Thymus (tissue), 11 donors: ENCODE measurements around the gene LGR6. TPM values are rescaled to one million over a fixed set of nuclear protein-coding genes. Genes with fewer than 3 reads are reported as not detected.
"Not testable (repeated sequence)": the region's sequence is repeated elsewhere in the genome, so short reads cannot be mapped to it uniquely, and the experiment has no call there.

Experiments used
- DNase-seq, 9 donors: peaks; one replicate each; pipeline ENCODE4 v3.0.0-alpha.2; 2013; ENCODE audit warnings: low spot score in 9 of 9, low read depth in 6 of 9, missing footprints in 1 of 9
- H3K27ac ChIP-seq, 2 donors: one replicate each; pipeline ENCODE4 v1.5.1; 2013; ENCODE audit warnings: control low read depth in 1 of 2, low read depth in 1 of 2, low read length in 1 of 2, mild to moderate bottlenecking in 1 of 2, moderate library complexity in 1 of 2
- H3K27me3 ChIP-seq, 2 donors: one replicate each; pipeline ENCODE4 v1.5.1; 2013; ENCODE audit warnings: low read length in 1 of 2; ENCODE audit not compliant: control insufficient read depth in 2 of 2, insufficient read depth in 1 of 2
- H3K36me3 ChIP-seq, 2 donors: one replicate each; pipeline ENCODE4 v1.5.1; 2013; ENCODE audit warnings: low read length in 1 of 2, mild to moderate bottlenecking in 1 of 2, moderate library complexity in 1 of 2; ENCODE audit not compliant: control insufficient read depth in 2 of 2, insufficient read depth in 2 of 2
- H3K4me1 ChIP-seq, 2 donors: one replicate each; pipeline ENCODE4 v1.5.1; 2013; ENCODE audit warnings: low read length in 2 of 2; ENCODE audit not compliant: control insufficient read depth in 2 of 2, insufficient read depth in 2 of 2
- H3K4me3 ChIP-seq, 2 donors: one replicate each; pipeline ENCODE4 v1.5.1; 2013; ENCODE audit warnings: low read length in 2 of 2, control low read depth in 1 of 2, mild to moderate bottlenecking in 1 of 2
- H3K9me3 ChIP-seq, 2 donors: one replicate each; pipeline ENCODE4 v1.5.1; 2013; ENCODE audit warnings: low read length in 1 of 2, mild to moderate bottlenecking in 1 of 2; ENCODE audit not compliant: control insufficient read depth in 2 of 2, insufficient read depth in 1 of 2
- whole genome bisulfite sequencing: extraction: QIAGEN DNeasy Blood & Tissue Kit; methylation state at CpG from one replicate; pipeline ENCODE4 v1.1.7; 2013; 5-methylcytosine and 5-hydroxymethylcytosine counted together
- polyA plus RNA-seq: library from polyadenylated mRNA; stranded (reverse); fragments of 200-250 nt; gene quantifications from one replicate; pipeline ENCODE4 v1.2.3, GENCODE V29; 2013
- total RNA-seq: library from RNA; stranded (reverse); fragments of 120-200 nt; gene quantifications from one replicate; pipeline ENCODE4 v1.2.4, GENCODE V29; 2013
- donor health status: healthy.

Gene LGR6
- total and polyA plus RNA-seq, 2 donors: 0.05 to 1.0 TPM

DNA sequence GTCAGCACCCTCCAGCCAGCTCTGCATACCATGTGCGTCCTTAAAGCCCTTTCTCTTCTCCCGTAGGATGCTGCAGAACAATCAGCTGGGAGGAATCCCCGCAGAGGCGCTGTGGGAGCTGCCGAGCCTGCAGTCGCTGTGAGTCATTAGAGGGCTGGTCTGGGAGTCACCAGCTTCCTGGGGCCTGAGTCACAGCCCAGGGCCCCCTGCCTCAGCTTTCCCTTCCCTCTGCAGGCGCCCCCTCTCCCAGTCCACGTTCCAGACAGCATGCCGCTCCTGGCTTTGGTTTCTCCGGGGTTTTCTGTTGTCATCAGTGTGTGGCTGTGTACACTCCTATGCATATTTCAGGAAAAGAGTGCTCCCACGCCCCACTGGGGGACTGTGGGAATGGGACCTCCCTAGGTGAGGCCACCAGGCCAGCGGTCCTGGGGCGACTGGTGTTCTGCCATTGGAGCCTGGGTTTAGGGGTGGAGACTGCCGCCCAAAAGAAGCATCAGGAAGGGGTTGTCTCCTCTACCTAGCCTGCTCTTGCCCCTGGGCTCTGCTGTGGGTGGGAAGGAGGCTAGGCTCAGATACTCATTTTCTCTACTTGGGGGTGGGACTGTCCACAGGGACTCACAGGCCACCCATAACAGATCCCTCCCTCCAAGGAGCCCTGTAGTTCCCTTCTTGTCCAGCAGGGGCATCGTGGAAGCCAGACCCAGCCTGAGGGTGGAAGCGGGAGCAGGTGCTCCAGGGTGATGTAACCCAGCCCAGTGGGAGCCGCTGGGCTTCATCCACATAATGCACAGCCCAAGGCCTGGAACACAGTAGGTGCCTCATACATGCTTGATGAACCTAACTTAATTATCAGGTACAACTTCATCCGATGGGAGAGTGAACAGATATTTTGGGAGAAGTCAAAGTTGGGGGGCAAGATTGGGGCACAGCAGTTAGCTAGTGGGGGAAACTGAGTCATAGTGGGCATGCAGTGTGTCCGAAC is 42.5 kb downstream of the LGR6 start:
- Histone ChIP-seq H3K9me3 (no peaks in the 10 kb centered on the region), H3K27me3 (peaks cover 3 to 45% of the 10 kb centered on the region in 2 donors), H3K27ac (no peak overlapping the region), H3K36me3 (no peaks in the 10 kb centered on the region), H3K4me1 (no peaks in the 10 kb centered on the region), H3K4me3 (no peak overlapping the region)
- DNase-seq: peak in 8 of 9 donors; percentile 15 to 70 (median 48)
- WGBS: 78% methylated on average over 19 of the region's 19 CpGs

DNA sequence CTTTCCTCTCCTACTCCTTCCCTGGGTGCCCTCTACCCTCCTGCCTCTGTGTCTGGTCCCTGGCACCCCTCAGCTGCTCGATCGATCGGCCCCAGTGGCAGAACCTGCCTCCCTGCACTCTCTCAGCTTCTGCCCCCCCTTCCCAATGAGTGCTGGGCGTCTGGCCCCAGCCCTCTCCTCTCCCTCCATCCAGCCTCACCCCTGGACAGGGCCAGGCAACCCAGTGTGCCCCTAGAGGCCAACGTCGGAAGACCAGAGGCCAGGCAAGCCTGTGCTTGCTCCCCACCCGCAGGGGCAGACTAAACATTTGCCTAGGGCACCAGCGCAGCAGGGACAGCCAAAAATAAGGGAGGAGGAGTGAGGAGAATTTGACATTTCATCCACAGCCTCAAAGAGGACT is 43.5 kb downstream of the LGR6 start:
- 43% methylated on average over 8 of the region's 8 CpGs for WGBS
- H3K4me3 ChIP-seq: no peak overlapping the region
- H3K27ac ChIP-seq: no peak overlapping the region
- H3K36me3 ChIP-seq: no peaks in the 10 kb centered on the region
- peaks cover 3 to 54% of the 10 kb centered on the region in 2 donors for H3K27me3 ChIP-seq
- peak in 2 of 9 donors; percentile 33 for DNase-seq
- H3K4me1 ChIP-seq: no peaks in the 10 kb centered on the region
- no peaks in the 10 kb centered on the region for H3K9me3 ChIP-seq

DNA sequence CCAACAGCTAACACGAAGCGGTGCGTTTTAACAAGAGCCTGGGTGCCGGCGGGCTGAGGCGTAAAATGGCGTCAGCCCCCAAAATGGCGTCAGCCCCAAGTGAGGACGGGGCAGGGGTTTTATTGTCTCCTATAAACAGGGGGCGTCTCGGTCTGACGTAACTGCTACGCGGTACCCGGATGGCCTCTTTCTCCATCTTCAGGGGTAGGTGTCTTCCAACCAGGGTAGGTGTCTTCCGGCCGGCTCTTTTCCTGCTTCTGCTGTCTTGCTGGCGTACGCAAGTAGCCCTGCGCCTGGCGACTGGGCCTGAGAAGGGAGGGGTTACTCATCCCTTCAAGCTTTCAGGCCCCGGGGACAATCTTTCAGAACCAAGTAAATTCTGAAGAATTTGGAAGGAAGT is 45.3 kb downstream of the LGR6 start:
- H3K4me1 ChIP-seq: no peaks in the 10 kb centered on the region
- H3K27ac ChIP-seq: no peak overlapping the region
- 98% methylated on average over 22 of the region's 22 CpGs for WGBS
- DNase-seq: no peak
- no peaks in the 10 kb centered on the region for H3K9me3 ChIP-seq
- H3K4me3 ChIP-seq: no peak overlapping the region
- H3K27me3 ChIP-seq: peaks cover 3 to 49% of the 10 kb centered on the region in 2 donors
- no peaks in the 10 kb centered on the region for H3K36me3 ChIP-seq

DNA sequence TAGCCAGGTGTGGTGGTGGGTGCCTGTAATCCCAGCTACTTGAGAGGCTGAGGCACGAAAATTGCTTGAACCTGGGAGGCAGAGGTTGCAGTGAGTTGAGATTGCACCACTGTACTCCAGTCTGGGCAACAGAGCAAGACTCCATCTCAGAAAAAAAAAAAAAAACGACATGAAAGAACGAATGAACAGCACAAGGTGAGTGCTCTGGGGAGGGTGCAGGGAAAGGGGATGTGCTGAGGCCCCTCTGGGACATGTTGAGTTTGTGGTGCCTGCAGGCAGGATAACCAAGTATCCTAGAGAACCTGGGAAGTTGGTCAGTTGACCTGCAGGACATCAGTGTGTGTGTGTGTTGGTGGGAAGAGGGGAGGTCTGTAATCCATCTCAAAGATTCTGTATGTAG is 46.6 kb downstream of the LGR6 start:
- H3K36me3 ChIP-seq, H3K9me3 ChIP-seq, H3K4me3 ChIP-seq, H3K27ac ChIP-seq, DNase-seq, H3K4me1 ChIP-seq: not testable (repeated sequence)
- 88% methylated on average over 3 of the region's 3 CpGs for WGBS
- peaks cover 3 to 40% of the 10 kb centered on the region in 2 donors for H3K27me3 ChIP-seq

DNA sequence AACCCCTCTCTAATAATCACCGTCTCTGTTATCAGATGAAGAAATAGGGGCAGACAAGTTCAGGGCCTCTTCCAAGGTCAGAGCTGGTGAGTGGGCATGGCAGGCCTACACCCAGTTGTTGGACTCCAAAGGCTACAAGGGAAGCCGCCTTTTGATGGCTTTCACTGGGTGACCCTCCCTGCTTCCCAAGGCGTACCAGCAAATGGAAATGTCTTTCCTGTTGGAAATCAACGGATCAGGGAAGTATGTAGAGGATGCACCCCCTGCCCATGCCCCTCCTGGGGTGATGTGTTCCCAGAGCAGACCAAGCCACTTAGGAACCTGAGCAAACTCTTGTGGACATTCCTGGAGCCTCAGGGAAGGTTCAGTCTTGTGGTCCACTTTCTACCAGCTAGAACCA is 47.4 kb downstream of the LGR6 start:
- Histone ChIP-seq H3K36me3 (no peaks in the 10 kb centered on the region), H3K9me3 (no peaks in the 10 kb centered on the region), H3K4me3 (no peak overlapping the region), H3K4me1 (no peaks in the 10 kb centered on the region), H3K27me3 (peaks cover 3 to 34% of the 10 kb centered on the region in 2 donors), H3K27ac (no peak overlapping the region)
- WGBS: 94% methylated on average over 4 of the region's 4 CpGs
- no peak for DNase-seq

DNA sequence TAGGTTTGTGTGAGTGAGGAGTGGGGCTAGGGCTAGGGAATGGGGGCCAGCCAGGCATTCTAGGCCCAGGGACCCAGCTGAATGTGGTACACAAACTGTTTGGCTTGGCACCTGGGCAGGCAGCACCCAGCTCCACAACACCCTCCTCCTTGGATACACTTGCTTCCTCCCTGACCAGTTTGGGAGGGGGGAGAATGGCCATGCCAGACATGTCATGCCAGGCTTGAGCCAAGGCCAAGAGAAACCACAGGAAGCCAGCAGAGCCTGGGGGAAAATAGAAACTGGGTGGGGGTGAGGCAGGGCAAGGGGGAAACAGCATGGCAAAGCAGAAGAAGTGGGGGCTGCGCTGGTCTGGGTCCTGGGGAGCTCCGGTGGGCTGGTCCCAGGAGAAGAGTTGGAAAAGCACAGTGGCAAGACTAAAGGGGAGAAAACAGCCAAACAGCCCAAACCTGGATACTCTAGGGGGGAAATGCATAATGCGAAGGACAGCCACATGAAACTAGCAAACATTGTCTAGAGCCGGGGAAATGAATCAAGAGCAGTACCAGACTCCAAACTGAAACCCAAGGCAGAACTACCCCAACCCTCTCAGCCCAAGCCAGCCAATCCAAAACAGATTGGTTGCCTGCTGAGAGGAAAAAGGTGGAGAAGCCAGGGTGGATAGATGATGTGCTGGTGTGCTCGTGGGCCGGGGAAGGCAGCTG is 47.9 kb downstream of the LGR6 start:
- DNase-seq: no peak
- H3K4me1 ChIP-seq: no peaks in the 10 kb centered on the region
- peaks cover 3 to 28% of the 10 kb centered on the region in 2 donors for H3K27me3 ChIP-seq
- H3K4me3 ChIP-seq: no peak overlapping the region
- H3K27ac ChIP-seq: no peak overlapping the region
- H3K36me3 ChIP-seq: no peaks in the 10 kb centered on the region
- 51% methylated on average over 6 of the region's 6 CpGs for WGBS
- H3K9me3 ChIP-seq: no peaks in the 10 kb centered on the region

DNA sequence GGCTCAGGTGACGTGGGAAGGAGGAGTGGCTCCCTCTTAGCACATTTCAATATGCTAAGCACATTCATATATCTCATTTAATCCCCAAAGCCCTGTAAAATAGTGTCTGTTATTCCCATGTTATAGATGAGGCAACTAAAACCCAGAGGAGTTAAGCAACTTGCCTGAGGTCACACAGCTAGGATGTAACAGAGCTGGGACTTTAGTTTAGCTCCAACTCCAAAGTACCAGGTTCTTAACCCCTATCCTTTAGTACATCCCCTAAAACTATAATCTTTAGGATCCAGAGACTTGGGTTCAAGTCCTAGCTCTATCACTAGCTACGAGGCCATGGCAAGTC is 48.5 kb downstream of the LGR6 start:
- Histone ChIP-seq H3K4me3 (no peak overlapping the region), H3K36me3 (no peaks in the 10 kb centered on the region), H3K4me1 (no peaks in the 10 kb centered on the region), H3K27me3 (peaks cover 0 to 23% of the 10 kb centered on the region in 2 donors), H3K27ac (no peak overlapping the region), H3K9me3 (no peaks in the 10 kb centered on the region)
- no peak for DNase-seq
- 84% methylated on average over 2 of the region's 2 CpGs for WGBS

DNA sequence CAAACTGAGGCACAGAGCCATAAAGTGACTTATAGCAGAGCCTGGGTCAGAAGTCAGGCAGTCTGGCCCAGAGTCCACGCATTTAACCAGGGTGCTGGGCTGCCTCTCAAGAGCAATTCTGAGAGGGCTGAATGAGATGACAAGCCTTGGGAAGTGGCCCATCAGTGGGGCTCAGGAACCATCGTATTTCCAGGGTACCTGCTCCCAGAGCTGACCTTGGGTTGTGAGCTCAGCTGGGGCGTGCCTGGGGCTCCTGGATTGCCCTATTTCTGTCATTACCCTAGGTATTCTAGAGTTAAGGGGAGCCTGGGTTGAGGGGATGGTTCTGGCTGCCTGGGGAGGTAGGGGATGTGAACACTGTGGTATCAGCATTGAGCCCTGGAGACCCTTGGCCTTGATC is 49.4 kb downstream of the LGR6 start:
- 94% methylated on average over 3 of the region's 3 CpGs for WGBS

DNA sequence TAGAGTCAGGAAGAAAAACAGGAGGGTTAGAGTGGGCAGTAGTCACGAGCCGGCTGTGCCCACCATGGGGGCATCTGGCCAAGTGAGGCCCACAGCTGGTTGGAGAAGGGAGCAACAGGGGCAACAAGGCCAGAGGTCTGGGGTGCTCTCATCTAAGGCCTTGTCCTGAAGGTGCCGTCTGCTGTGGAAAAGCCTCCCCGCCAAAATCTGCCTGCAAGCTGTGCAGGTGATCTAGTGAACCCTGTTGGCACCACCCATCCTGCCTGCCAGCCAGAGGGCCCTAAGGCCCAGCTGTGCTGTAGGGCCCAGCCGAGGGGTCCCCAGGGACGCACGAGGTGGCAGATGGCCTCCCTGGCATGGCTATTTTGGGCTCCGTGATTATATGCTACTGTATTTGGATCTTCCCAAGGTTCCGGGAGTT is 51.3 kb downstream of the LGR6 start:
- WGBS: 96% methylated on average over 9 of the region's 9 CpGs
- Histone ChIP-seq H3K4me1 (no peaks in the 10 kb centered on the region), H3K27me3 (peaks cover 0 to 23% of the 10 kb centered on the region in 2 donors), H3K4me3 (no peak overlapping the region), H3K27ac (no peak overlapping the region), H3K36me3 (no peaks in the 10 kb centered on the region), H3K9me3 (no peaks in the 10 kb centered on the region)
- DNase-seq: no peak

More for the DNA sequence above, 49.4 kb downstream of the LGR6 start:
- no peaks in the 10 kb centered on the region for H3K4me1 ChIP-seq
- H3K27ac ChIP-seq: no peak overlapping the region
- no peak overlapping the region for H3K4me3 ChIP-seq
- DNase-seq: no peak
- no peaks in the 10 kb centered on the region for H3K36me3 ChIP-seq
- no peaks in the 10 kb centered on the region for H3K9me3 ChIP-seq
- peaks cover 0 to 21% of the 10 kb centered on the region in 2 donors for H3K27me3 ChIP-seq
